ENCODE measurements around the gene ADAD2.
A peak's percentile ranks its signal among the peaks of the same experiment; 100 is the strongest.

The ADAD2 gene

DNA sequence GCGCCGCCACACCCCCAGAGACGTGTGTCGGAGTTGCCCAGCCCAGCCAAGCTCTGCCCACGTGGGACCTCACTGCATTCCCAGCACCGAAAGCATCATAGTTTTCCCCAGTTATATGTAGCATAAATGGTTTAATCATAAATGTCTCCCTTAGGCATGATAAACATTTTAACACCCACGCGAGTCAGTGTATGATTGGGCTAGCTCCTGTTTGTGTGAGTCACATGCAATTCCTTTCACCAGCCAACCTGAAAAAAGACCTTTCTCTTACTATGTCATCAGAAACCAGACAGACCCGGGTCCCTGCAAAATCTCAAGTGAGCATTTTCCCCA is 13.2 kb upstream of the ADAD2 start:
- DNase-seq = no peak

DNA sequence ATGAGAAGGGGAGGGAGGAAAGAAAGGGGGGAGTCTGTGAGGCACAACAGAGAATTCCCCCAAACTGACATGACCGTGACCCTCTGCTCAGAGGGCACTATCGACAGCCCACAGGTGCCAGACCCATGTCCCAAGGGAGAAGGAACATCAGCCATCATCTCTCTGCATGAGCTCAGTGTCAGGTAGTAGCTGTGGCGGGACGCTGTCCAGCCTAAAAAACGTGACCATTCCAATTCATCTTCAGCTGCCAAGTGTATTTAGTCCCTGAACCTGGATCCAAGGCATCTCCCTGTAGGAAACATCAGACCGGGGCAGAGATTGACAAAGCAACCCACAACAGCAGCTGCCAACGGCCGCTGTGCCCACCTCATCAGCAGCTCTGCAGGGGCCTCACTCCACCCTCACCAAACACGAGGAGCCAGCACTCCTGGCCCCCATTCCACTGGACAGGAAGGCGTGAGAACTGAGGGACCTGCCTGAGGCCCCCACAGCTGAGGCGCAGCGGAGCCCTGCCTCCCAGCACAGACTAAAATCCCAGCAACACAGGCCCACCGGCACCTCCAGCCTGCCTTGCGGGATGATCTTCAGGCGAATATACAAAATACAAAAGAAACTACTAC is 12.7 kb upstream of the ADAD2 start:
- DNase-seq = no peak

DNA sequence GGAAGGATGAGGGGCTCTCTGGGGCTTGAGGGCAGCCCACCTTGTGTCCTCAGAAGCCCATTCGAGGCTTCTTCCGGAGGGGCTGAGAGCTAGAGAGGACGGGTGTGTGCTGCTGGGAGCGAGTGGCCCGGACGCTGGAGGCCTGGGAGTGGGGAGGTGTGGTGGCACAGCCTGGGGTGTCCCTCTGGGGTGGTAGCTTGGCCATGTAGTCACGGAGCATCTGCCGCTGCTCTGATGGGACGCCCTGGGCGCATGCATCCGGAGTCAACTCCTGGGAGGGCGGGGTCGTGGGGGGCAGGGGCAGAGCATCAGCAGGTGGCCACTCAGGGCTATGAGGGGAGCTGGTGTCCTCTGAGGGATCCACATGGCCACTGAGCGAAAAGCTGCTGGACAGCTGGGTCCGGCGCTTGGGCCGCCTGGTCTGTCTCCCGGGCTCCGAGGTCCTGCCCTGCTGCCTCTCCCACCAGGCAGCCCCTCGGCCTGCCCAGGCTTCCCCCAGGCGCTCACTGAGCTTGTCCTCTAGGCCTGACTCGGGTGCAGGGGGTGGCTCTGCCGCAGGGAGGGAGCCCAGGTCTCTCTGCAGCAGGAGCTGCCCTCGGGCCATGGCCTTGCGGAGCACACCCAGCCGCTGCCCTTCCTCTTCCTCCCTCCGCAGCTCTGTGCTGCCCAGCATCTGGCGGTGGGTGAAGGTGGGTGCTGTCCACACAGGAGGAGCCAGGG is 11.9 kb upstream of the ADAD2 start:
- no peak for DNase-seq

DNA sequence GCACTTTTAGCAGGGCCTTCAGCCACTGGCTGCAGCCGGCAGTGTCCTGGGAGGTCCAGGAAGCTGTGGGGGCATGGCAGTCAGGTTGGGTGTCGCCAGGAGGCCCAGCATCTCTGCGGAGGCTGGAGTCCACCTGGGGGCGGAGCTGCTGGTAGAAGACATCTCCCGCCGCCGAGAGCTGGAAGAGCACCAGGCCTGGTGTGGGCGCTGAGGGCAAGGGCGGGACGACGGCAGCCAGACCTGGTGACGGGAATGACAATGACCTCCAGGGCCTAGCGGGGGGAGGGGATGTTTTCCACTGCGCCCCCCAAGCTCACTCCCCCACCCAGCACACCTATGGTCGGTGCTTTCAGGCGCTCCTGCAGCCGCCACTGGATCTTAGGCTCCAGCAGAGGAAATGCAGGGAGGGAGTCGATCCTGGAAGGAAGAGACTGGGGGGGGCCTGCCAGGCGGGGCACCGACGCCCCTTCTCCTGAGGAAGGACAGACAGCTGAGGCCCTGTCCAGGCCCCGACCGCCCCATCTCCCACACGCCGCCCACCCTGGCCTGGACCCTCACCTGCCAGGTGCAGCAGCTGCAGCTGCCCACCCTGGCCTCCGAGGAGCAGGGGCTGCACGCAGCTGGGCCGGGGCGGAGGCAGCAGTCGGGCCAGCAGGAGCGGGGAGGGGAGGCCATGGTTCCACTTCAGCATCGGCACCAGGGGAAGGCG is 11.2 kb upstream of the ADAD2 start:
- no peak for DNase-seq

DNA sequence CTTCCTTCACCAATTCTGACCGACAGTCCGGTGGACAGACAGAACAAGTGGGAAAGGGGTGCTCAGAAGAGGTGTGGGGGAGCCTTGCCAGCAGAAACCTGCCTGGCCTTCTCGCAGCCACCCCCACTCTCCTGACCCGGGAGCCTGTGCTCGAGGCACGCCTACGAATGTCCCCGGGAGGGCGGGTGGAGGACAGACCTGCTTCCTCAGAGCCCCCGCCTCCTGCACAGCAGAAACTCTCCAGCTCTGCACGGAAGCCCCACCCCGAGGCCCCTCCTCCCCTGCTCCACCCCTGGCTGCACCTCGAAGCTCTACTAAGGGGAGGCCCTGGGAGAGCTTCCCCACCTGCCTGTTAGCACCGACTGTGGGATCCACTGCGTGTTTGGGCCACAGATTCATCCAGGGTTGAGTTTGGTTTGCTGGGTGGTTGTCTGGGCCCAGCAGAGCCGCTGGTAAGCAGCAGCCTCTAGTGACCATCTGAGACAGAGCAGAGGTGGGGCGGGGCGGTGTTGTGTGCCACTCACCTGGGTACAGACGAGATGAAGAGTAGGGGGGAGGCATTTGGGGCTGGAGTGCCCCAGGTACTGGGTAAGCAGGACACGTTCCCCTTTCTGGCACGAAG is 10.3 kb upstream of the ADAD2 start:
- no peak for DNase-seq

DNA sequence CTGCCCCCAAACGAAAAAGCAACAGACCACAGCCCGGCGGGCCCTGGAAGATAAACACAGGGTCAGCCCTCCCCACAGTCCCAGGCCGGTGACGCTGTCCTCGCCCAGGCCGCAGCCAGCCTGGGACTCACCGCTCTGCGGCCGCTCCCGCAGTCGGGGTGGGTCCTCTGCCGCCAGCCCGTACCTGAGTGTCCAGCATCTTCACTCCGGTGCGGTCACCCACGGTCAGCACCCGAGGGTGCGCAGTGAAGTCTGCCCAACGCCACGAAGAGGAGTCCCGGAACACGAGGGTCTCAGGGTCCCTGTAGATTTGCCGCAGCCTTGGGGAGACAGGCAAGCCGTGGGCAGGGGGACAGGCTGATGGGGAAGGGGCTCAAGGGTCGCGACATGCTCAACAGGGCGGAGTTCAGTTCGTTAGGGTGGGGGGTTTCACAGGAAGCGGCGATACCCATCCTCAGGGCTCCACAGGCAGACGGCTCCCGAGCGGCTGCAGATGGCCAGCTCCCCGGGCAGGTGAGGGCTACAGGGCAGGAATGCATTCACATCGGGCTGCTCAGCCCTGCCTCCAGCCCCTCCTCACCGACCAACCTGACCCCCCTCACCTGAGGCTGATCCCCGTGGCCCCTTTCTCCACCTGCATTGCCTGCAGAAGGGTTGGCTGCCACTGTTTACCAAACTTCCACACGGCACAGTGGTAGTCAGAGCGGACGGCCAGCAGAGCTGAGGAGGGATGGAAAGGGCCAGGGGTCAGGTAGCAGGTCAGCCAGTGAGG is 9.6 kb upstream of the ADAD2 start:
- no peak for DNase-seq

DNA sequence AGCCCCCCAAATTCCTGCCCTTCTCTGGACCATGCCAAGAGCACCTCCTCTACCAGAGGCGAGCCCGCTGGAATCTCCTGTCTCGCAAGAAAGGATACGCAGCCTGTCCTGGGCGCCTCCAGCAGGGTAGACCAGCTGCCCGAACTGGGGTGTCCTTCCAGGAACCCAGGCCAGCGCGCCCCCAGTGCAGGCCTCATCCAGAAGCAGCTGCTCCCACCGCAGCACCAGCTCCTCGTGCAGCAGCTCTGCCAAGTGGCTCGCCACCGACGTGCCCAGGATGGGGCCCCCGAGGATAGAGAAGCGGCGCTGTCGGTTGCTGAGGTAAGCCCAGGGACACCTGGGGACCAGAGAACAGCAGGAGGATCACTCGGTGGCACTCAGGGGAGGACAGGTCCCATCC is 8.9 kb upstream of the ADAD2 start:
- no peak for DNase-seq

DNA sequence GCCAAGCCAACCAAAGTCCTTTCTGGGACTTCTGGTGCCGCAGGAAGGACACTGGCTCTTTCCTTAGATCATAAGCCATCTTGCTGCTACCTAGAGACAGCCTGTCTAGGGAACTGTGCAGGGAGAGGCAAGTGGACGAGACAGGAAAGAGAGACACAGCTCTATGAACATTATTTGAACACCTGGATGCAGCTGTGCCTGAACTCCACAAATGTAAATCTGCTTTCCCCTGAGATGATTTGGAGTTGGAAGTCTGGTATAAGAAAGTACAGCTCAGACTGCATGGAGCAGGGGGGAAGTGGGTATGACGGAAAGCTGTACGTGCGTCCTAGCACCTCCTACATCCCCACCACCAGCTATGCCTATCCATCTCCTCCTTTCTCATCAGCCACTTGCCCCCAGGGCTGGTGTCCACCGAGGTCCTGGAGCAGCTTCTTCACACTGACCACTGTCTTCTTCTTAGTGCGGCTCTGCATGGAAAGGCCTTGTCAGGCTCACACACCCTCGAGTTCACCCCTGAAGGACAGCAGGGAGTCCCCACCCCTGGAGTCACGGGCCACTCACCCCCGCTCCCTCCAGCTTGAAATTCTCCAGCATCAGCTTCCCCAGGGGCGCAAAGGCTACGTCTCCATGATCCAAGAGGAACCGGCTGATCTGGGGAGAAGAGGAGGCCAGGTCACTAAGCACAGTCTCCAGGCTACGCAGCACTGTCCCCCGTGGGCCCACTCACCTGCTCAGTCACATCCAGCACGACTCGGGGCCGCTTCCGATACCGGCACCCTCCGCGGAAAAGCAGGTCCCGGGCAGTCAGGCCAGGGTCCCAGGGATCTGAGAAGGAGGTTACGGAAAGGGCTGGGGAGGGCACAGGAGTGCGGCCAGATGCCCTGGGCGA is 8.0 kb upstream of the ADAD2 start:
- DNase-seq = no peak

DNA sequence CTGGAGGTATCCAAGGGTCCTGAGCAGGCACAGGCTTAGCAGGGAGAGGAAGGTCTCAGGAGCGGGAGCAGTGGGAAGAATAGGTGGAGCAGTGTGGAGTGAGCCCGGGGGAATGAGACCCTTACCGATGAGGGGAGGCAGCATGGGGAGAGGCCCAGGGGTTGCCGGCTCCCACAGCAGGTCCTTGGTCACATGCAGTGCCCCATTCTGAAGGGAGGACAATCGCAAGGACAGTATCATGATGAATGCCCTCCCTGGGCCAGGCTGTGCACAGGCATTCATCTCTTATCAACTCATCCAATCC is 7.4 kb upstream of the ADAD2 start:
- DNase-seq = no peak

DNA sequence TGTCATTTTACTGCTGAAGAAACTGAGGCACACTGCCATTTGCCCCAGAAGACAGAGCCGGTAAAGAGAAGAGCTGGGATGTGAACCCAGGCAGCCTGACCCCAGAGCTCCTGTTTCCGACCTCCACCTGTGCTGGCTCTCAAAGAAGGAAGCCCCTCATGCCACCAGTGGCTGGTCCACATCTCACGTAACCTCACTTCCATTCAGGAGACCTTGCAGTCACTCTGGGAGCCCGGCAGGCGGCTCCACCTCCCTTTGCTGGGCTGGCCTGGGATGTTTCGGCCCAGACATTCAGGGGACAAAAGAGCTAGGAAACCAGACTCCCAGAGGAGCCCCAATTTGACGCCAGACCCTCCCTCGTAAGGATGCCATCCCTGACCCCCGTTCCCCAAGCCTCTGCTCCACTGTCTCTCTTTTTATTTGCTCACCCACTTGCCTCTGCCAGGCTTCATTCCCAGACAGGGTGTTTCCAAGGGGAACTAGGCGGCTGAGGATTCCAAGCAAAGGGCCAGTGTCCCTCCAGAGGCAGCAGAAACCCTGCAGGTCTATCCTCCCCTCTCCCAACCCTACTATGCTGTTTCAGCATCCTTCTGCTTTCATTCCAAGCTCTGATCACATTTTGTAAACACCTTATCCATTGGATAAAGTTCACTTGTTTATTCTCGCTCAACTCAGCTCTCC is 6.9 kb upstream of the ADAD2 start:
- no peak for DNase-seq

DNA sequence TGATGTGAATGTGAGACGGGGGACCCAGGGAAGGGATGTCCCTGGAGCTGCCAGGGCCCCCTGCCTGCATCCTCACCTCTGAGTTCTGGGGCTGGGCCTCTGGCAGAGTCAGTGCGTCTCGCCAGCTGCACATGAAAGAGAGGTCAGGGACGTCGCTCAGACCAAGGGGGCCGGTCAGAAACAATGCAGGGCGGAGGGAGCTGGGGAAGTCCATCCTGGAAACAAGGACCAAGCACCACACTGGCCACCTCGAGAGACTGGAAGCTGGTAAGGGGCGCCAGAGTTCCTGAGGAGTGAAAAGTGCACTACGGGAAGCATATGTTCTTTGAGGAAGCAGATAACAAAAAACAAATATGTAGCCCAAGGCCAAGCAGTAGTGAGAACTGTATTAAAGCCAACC is 6.2 kb upstream of the ADAD2 start:
- DNase-seq = no peak

DNA sequence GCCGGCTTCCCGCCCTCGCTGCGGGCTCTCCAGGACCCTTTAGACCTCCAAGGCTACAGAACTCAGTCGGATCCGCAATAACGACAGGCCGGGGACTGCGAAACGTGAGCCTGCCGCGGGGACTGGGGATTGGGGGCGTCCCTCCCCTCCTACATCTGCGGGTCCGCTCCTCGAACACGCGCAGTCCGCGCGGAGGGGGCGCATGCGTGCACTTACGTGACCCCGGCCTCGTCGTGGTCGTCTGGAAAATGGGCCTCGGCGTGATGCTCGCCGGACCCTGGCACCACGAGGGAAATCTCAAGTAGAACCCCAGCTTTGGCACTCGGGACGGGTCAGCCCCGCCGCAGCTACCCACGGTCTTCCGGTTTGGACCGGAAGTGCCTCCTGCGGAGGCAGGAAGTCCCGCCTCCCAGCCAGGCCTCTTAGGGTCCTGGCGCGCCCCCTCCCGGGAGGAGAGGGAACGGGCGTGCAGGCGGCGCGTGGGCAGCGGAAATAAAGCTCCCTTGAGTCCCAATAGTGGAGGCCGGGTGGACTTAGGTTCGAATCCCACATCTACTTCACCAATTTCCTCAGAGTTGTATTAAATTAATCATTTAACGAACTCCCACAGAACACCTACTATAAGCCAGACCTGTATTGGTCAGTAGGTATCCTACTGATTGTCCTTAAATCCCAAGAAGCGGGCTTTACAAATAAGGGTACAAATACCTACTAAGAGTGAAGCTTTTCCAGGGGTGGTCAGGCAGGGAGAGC is 4.1 kb upstream of the ADAD2 start, which contains the start of gene TAF1C:
TAF1C (minus strand) TSS at position 373 of the 753 bp plus-strand sequence. CDS start 2,069 bp downstream, outside the sequence.
- peak; percentile 90 to 95 for DNase-seq

DNA sequence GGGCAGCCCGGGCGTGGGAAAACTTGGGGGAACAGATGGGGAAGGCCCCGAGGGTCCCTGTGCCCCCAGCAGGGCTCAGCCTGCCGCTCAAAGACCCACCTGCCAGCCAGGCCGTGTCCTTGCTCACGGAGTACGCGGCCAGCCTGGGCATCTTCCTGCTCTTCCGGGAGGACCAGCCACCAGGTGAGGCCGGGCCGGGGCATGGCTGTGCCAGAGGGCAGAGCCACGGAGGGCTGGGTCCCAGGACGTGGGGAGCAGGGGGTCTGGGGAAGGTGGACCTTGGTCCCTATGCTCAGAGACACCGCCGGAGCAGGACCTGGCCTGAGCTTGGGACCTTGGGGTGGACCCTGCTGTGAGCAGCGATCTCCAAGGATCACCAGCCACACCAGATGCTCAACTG is 509 bp downstream of the ADAD2 start:
- DNase-seq = no peak

DNA sequence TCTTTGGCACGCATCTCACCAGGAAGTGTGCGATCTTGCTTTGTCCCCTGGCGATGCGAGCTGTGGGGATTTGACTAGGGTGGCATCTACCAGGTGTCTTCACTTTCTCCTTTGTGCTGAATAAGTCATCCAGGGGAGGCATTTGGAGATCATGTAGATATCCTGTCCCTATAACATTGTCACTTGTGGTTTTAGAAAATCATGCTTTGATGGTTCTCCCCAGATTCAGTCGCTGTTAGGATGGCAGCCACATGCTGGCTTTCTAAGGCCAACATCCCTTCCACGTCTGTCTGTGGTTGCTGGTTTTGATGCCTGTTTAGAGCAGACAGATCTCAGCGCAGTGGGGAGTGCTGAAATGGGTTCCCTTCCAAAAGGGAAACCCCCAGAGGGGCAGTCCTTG is 2.5 kb downstream of the ADAD2 start:
- DNase-seq = no peak

DNA sequence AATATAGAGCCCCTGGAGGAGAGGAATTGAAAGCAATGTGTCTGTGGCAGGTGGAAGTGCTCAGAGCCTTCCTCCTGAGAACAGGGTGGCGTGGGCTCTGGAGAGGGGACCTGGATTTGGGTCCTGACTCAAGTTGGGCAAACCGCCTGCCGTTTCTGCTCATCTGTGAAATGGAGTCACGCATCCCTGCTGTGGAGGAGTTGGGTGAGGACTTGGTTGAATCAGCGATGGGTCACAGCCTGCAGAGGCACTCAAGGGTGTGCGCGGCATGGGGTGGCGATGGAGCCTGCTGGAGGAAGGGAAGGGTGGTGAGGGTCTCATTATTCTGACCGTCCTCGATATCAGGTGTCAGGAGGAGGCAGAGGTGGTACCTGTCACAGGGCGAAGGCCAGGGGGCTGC is 3.1 kb downstream of the ADAD2 start:
- DNase-seq = no peak

DNA sequence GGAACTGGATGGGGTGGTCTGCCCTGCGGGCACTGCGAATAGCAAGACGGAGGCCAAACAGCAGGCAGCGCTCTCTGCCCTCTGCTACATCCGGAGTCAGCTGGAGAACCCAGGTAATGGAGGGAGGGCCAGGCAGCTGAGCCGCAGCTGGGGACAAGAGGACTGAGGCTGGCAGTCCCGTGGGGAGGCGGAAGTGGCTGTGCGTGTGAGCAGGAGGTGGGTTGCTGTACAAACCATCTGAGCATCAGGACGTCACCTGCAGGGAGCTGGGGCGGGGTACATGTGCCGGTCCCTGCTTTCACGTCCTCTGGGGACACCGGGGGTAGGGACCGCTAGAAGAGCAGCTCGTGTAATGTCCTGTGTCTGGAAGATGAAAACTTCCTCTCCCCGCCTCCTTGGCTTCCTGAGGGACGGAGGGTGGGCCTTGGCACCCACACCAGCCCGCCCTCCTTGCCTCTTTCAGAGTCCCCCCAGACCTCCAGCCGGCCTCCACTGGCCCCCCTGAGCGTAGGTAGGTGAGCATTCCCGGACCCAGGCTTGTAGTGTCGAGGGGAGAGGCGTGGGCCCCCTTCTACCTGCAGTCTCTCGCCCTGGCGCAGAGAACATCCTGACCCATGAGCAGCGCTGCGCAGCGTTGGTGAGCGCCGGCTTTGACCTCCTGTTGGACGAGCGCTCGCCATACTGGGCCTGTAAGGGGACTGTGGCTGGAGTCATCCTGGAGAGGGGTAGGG is 3.7 kb downstream of the ADAD2 start:
- DNase-seq = no peak

DNA sequence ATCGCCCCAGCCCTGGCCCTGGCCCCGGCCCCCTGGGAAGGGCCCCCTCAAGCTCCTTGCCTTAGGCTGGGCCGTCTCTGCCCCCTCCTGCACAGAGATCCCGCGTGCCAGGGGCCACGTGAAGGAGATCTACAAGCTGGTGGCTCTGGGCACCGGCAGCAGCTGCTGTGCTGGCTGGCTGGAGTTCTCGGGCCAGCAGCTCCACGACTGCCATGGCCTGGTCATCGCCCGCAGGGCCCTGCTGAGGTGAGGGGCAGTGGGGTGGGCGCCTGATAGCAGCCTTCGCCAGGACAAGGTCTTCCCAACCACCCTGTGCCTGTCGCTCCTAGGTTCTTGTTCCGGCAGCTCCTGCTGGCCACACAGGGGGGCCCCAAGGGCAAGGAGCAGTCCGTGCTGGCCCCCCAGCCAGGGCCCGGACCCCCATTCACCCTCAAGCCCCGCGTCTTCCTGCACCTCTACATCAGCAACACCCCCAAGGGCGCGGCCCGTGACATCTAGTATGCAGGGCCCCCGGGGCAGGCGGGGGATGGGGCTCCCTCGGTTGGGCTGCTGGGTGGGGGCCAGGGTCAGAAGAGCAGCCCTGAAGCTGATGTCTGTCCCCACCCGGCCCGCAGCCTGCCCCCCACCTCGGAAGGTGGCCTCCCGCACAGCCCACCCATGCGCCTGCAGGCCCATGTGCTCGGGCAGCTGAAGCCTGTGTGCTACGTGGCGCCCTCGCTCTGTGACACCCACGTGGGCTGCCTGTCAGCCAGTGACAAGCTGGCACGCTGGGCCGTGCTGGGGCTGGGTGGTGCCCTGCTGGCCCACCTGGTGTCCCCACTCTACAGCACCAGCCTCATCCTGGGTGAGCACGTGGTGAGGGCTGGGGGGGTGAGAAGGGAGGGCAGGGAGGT is 4.5 kb downstream of the ADAD2 start:
- DNase-seq = no peak

DNA sequence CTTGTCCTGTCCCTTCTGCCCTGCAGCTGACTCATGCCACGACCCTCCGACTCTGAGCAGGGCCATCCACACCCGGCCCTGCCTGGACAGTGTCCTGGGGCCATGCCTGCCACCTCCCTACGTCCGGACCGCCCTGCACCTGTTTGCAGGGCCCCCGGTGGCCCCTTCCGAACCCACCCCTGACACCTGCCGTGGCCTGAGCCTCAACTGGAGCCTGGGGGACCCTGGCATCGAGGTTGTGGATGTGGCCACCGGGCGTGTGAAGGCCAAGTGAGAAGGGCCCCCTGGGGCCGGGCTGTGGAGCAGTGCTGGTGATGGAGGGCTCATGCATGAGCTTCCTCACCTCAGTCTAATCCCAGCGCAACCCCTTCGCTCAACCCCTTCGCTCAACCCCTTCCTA is 5.1 kb downstream of the ADAD2 start:
- no peak for DNase-seq
